Right lobe of liver (tissue), 6 donors: ENCODE measurements around the gene NT5DC1. TPM values are rescaled to one million over a fixed set of nuclear protein-coding genes. Genes with fewer than 3 reads are reported as not detected.

ENCODE experiments used
- ATAC-seq, 4 donors: fragments of 200-7000 bp; cut with Tn5 transposase; one replicate each; pipeline ENCODE4 v1.9.1; 2020; ENCODE audit warnings: mild to moderate bottlenecking in 4 of 4, moderate library complexity in 4 of 4
- DNase-seq, 3 donors: peaks; one replicate each; pipeline ENCODE4 v3.0.0-alpha.2; 2020
- H3K27ac ChIP-seq, 3 donors: fragments of 200-600 bp; one replicate each; pipeline ENCODE4 v1.8.0; 2022
- H3K27me3 ChIP-seq, 2 donors: fragments of 200-600 bp; one replicate each; pipeline ENCODE4 v1.8.0; 2022
- H3K36me3 ChIP-seq, 4 donors: fragments of 200-600 bp; sonication (generic) in 1 of 4; one replicate each; pipeline versions ENCODE4 v1.5.1 to v1.8.0; 2017 to 2022; ENCODE audit warnings: control low read depth in 1 of 4
- H3K4me1 ChIP-seq, 4 donors: fragments of 200-600 bp; sonication (generic) in 1 of 4; one replicate each; pipeline versions ENCODE4 v1.5.1 to v1.8.0; 2017 to 2022; ENCODE audit warnings: control low read depth in 1 of 4
- H3K4me3 ChIP-seq, 3 donors: fragments of 200-600 bp; one replicate each; pipeline ENCODE4 v1.8.0; 2022
- H3K9me3 ChIP-seq, 4 donors: fragments of 200-600 bp; sonication (generic) in 1 of 4; one replicate each; pipeline versions ENCODE4 v1.5.1 to v1.8.0; 2017 to 2022; ENCODE audit warnings: control low read depth in 1 of 4
- CTCF ChIP-seq, 4 donors: fragments of 200-600 bp in 3 of 4; fragments of 450-650 bp in 1 of 4; IDR thresholded peaks; one replicate each; pipeline versions ENCODE4 v1.5.1 to v1.8.0; 2016 to 2022; ENCODE audit warnings: antibody characterized with exemption in 4 of 4, mild to moderate bottlenecking in 2 of 4
- POLR2A ChIP-seq: fragments of 450-650 bp; IDR thresholded peaks from one replicate; pipeline ENCODE4 v1.6.1; 2017; ENCODE audit warnings: antibody characterized with exemption, mild to moderate bottlenecking
- WGBS: methylation state at CpG from one replicate; pipeline ENCODE4 v1.1.6; 2018; ENCODE audit warnings: low coverage, low lambda C conversion rate; ENCODE audit not compliant: insufficient coverage; ENCODE audit errors: missing lambda C conversion rate; 5-methylcytosine and 5-hydroxymethylcytosine counted together
- intact Hi-C, 2 donors: fragments of 100-400 bp; cut with DNase I; formaldehyde crosslinking; loops; one replicate each; pipeline versions ENCODE4 v1.11.2 to v1.14.1; 2022
- total RNA-seq, 6 experiments: library from RNA; depleted of rRNA in 2 of 6; stranded (reverse); fragments of >200 nt in 2 of 6; fragmentation: NEBNext Ultra II Directional in 3 of 6; extraction: Animal tissue kit (Norgen Biotek cat#: 25700) in 3 of 6; gene quantifications; one replicate each; pipeline versions ENCODE4 v1.1.0 to v1.2.4, GENCODE V29; 2016 to 2023
- donor health status: DM: no; HTN: yes; CAD: no.
- donor health status: DM: no; HTN: no; CAD: no.
- donor health status: DM: no; HTN: no; CAD: no.
- donor health status: DM: no; HTN: yes; CAD: no.
- donor health status: DM: no; HTN: yes; CAD: no.

NT5DC1 gene
- total RNA-seq, 6 experiments from 2014 or later: 8.5 to 49.1 (median 34.8) TPM

- 7% methylated on average over 8 of the region's 12 CpGs for WGBS
- intact Hi-C loops: no loop called here
- peak; percentile 57 to 73 (median 69) for DNase-seq
These were observed 178.2 kb downstream of the NT5DC1 start for GRCh38 chr6:116278854-116279231.

GRCh38 chr6:116279232-116280160, 178.8 kb downstream of the NT5DC1 start, which contains the start of gene TSPYL1:
TSS of gene TSPYL1 (minus strand) at chr6:116279930. CDS start at chr6:116279830, 100 bp downstream.
- Histone ChIP-seq H3K36me3 (no peaks in the 10 kb centered on the region), H3K27ac (peak within 1 kb of the TSS; percentile 93 to 96 (median 93)), H3K4me3 (peak within 1 kb of the TSS; percentile 84 to 93 (median 86)), H3K4me1 (peaks cover 0 to 38% (median 9%) of the 10 kb centered on the region in 4 donors), H3K9me3 (no peaks in the 10 kb centered on the region), H3K27me3 (no peaks in the 10 kb centered on the region)
- intact Hi-C loops: no loop called here
- peak; percentile 96 to 99 (median 97) for ATAC-seq
- WGBS: 0% methylated on average over 49 of the region's 71 CpGs
- TF ChIP-seq POLR2A (peak; percentile 97), CTCF (IDR thresholded peaks at IDR 0.05) (no peak)
- peak; percentile 95 to 97 (median 97) for DNase-seq

More at GRCh38 chr6:116278854-116279231, 178.2 kb downstream of the NT5DC1 start:
- peak overlapping the region; percentile 93 to 96 (median 93) for H3K27ac ChIP-seq
- H3K27me3 ChIP-seq: no peaks in the 10 kb centered on the region
- peaks cover 0 to 38% (median 9%) of the 10 kb centered on the region in 4 donors for H3K4me1 ChIP-seq
- H3K36me3 ChIP-seq: no peaks in the 10 kb centered on the region
- H3K9me3 ChIP-seq: no peaks in the 10 kb centered on the region
- ATAC-seq: peak; percentile 43 to 50 (median 48)
- TF ChIP-seq CTCF (IDR thresholded peaks at IDR 0.05) (no peak), POLR2A (no peak)
- H3K4me3 ChIP-seq: peak overlapping the region; percentile 84 to 93 (median 86)

GRCh38 chr6:116280161-116280932, 179.7 kb downstream of the NT5DC1 start:
- TF ChIP-seq POLR2A (no peak), CTCF (IDR thresholded peaks at IDR 0.05) (no peak)

GRCh38 chr6:116280933-116281316, 180.3 kb downstream of the NT5DC1 start:
- H3K27ac ChIP-seq: peak overlapping the region in 2 of 3 donors; percentile 41 to 96
- no peaks in the 10 kb centered on the region for H3K36me3 ChIP-seq
- TF ChIP-seq POLR2A (no peak), CTCF (IDR thresholded peaks at IDR 0.05) (no peak)
- intact Hi-C loops: no loop called here
- WGBS: 88% methylated on average over 5 of the region's 5 CpGs
- DNase-seq (no peak), ATAC-seq (no peak)
- H3K27me3 ChIP-seq: no peaks in the 10 kb centered on the region
- H3K9me3 ChIP-seq: no peaks in the 10 kb centered on the region
- peaks cover 0 to 27% (median 9%) of the 10 kb centered on the region in 4 donors for H3K4me1 ChIP-seq
- peak overlapping the region in 1 of 3 donors; percentile 93 for H3K4me3 ChIP-seq

More at GRCh38 chr6:116280161-116280932, 179.7 kb downstream of the NT5DC1 start:
- 10% methylated on average over 8 of the region's 8 CpGs for WGBS
- H3K9me3 ChIP-seq: no peaks in the 10 kb centered on the region
- H3K4me1 ChIP-seq: peaks cover 0 to 33% (median 9%) of the 10 kb centered on the region in 4 donors
- ATAC-seq (no peak), DNase-seq (no peak)
- intact Hi-C loops: no loop called here
- peak overlapping the region; percentile 84 to 93 (median 86) for H3K4me3 ChIP-seq
- no peaks in the 10 kb centered on the region for H3K36me3 ChIP-seq
- H3K27me3 ChIP-seq: no peaks in the 10 kb centered on the region
- H3K27ac ChIP-seq: peak overlapping the region; percentile 41 to 96 (median 49)
